GM12801 (cell line): ENCODE results near the gene ITLN1.

ENCODE experiments used
- TF ChIP-seq, protein P1 (sequence below): IDR thresholded peaks from one replicate; pipeline ENCODE4 v1.5.1; 2011; ENCODE audit warnings: control low read depth; ENCODE audit not compliant: insufficient read length; ENCODE audit errors: extremely low read depth

Gene ITLN1

GRCh38 chr1:160885042-160885441, at the start of gene ITLN1:
Gene ITLN1, minus strand, starts transcription at chr1:160885180. Its CDS starts 303 bp downstream, at chr1:160884877.
- TF ChIP-seq, protein P1, sequence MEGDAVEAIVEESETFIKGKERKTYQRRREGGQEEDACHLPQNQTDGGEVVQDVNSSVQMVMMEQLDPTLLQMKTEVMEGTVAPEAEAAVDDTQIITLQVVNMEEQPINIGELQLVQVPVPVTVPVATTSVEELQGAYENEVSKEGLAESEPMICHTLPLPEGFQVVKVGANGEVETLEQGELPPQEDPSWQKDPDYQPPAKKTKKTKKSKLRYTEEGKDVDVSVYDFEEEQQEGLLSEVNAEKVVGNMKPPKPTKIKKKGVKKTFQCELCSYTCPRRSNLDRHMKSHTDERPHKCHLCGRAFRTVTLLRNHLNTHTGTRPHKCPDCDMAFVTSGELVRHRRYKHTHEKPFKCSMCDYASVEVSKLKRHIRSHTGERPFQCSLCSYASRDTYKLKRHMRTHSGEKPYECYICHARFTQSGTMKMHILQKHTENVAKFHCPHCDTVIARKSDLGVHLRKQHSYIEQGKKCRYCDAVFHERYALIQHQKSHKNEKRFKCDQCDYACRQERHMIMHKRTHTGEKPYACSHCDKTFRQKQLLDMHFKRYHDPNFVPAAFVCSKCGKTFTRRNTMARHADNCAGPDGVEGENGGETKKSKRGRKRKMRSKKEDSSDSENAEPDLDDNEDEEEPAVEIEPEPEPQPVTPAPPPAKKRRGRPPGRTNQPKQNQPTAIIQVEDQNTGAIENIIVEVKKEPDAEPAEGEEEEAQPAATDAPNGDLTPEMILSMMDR: no peak

- TF ChIP-seq, protein P1: no peak
These were observed 40.8 kb upstream of the ITLN1 start for GRCh38 chr1:160925652-160926244.

DNA sequence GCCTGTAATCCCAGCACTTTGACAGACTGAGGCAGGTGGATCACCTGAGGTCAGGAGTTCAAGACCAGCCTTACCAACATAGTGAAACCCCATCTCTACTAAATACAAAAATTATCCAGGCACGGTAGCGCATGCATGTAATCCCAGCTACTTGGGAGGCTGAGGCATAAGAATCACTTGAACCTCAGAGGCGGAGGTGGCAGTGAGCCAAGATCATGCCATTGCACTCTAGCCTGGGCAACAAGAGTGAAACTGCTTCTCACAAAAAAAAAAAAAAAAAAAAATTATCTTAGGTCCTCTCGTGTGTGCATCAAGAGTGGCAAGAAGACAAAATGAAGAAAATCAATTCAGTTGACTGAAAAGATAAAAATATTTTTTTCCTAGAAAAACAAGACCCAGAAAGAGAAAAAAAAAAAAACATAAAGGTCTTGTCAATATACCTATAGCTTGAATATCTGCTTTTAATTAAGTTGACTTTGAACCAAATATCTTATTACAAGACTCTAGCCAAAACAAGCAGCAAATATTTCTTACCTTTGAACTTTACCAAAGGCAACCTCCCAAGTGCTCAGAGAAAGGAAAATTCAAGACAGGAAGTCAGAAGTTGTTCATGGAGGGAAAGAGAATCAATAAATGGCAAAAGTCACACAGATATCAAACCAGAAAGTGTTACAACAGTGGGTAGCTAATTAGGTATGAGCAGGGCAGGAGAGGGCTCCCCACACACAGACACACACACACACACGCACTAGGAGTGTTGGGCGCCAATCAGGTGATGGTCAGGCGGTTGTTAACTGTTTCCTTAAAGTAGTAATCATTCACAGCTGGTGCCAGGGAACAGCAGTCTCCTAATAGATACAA, 40.0 kb upstream of the ITLN1 start:
- TF ChIP-seq, protein P1: no peak

- TF ChIP-seq, protein P1: no peak
These were observed 31.7 kb upstream of the ITLN1 start for GRCh38 chr1:160916666-160917065.

DNA sequence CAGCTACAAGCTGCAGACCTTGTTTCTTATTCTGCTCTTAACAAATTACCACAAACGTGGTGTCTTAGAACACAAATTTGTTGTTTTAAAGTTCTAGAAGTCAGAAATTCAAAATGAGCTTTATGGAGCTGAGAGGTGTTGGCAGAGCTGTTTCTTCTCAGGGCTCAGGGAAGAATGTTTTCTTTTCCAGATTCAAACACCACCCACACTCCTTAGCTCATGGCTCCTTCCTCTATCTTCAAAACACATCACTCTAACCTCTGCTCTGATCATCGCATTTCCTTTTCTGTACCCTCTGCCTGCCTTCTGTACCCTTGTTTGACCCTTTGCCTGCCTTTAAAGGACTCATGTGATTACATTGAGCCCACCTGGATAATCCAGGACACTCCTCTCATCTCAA, 26.9 kb upstream of the ITLN1 start:
- TF ChIP-seq, protein P1: no peak

DNA sequence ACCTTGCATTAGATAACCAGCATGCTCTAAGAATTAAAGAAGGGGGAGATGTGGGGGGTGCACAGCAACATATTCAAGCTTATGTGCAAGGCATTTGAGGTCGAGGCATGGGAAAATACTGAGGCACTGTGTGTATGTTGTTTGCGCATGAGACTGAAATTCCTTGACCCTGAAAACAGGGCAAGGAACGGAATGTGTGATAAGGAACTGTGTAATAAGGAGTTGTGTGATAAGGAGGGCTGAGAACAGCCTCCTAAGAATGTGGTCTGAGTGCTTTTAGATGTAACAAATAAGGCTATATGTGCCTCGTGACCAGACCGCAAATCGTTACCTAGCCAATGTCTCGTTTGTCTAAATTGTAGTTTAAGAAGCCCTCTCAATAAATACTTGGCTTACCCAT, 26.5 kb upstream of the ITLN1 start:
- TF ChIP-seq, protein P1: no peak

DNA sequence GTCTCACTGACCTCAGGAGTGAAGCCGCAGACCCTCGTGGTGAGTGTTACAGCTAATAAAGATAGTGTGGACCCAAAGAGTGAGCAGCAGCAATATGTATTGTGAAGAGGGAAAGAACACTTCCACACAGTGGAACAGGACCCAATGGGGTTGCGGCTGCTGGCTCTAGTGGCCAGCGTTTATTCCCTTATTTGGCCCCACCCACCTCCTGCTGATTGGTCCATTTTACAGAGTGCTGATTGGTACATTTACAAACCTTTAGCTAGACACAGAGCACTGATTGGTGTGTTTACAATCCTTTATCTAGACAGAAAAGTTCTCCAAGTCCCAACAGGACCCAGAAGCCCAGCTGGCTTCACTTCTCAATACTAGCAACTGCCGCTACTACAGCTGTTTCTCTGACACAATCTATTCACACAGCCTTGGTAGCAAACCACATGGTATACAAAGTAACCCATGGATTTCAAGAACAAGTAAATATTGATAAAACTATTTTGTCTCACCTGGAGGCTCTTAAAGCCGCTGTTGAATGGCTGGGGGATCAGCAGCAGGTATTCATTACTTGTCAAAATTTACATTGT, 25.3 kb upstream of the ITLN1 start:
- TF ChIP-seq, protein P1: no peak
